Activated CD4-positive, alpha-beta T cell treated with anti-CD3 and anti-CD28 coated beads, Interleukin-2, amount 50 U/mL, for 4 hours (primary cell): ENCODE data around the gene OPALIN.
"Not testable (repeated sequence)": the region's sequence is repeated elsewhere in the genome, so short reads cannot be mapped to it uniquely, and the experiment has no call there.

Experiments
- DNase-seq, 2 experiments: peaks; one replicate each; pipeline ENCODE4 v3.0.0-alpha.2; 2020

OPALIN gene

DNA sequence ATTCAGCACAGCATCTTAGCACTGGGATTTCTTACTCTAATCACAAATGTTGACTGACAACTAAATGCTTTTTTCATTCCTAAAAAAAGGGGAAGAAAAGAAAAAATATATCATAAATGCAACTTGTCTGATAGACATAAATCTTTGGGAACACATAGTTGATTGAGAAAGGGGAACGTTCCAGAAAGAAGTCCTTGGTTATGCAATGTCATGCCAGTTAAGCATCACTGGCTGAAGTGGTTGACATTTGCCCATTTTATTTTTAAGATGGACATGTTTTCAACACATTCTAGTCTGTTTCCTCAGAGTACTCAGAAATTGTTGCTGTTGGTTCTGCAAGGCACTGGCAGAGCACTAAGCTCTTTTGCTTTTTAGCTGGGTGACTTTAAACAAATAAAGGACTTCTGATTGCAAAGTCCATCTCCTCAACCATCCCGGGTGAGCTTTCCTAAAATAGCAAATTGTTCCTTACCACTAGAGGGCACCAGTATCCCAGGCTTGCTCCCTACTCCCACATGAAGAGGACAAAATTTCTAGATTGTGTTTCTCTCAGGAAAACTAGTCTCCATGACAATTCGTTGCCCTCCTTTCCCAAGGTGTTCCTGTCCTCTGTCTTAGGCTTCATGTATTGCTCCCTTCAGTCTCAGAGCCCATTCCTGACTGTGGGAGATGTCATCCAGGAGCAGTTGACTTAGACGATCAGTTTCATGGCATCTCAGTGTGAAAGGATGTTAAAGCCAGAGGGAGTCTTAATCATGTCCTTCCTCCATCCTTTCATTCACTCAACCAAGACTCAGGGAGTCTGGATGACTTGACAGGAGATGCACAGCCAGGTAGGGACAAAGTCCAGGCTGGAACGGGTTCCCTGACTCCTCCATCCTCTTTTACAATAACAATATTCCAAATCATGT is 23.9 kb downstream of the OPALIN start:
- no peak for DNase-seq

DNA sequence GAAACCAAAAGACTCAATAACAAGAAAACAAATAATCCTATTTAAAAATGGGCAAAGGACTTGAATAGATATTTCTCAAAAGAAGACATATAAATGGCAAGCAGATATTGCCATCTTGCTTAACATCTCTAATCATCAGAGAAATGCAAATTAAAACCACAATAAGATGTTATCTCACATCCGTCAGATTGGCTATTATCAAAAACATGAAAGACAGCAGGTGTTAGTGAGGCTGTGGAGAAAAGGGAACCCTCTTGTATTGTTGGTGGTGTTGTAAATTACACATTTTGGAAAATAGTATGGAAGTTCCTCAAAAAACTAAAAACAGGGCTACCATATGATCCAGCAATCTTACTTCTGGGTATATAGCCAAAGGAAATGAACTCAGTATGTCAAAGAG is 25.7 kb downstream of the OPALIN start:
- no peak for DNase-seq

DNA sequence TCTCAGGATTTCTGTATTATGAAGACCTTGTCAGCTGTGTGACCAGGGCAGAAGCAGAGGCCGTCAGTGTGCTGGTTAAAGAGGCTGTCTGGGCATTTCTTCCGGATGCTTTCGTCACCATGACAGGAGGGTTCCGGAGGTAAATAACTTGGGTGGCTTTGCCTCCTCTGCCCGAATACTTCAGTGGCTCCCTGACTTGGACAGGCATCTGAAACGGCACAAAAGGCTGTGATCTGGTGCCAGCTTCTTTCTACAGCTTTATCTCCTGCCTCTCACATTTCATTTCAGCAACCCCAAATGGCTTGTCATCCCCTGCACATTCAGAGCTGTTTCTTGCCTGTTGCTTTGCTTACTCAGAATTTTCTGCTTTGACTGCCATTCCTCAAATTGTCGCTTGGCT is 31.3 kb downstream of the OPALIN start:
- DNase-seq = no peak

DNA sequence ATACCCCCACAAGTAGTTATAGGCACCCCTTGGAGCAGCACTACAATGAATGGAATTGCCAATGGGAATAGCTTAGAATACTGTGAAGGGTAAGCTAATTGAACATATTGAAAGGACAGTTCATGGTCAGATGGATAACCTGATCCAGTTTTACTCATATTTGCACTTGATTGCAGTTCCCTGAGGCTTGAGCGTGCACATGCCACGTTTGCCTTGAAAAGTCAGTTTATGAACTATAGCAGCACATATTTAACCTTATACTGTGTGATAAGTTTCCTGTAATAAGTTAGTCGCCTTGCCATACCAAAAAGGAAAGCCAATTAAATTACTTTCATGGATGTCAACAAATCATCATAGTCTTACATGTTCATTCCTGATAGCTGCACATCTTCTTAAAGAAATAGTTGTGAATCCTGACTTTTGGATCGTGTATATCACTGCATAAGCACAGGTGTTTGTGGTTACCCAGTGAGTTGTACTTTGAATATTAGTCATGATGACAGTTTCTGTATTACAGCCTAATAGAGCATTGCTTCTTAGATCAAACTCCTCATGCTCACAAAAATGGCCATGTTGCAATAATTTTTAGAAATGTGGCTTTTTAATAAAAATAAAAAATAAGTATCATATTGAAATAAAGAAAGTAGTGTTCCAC is 33.0 kb downstream of the OPALIN start:
- DNase-seq = no peak

DNA sequence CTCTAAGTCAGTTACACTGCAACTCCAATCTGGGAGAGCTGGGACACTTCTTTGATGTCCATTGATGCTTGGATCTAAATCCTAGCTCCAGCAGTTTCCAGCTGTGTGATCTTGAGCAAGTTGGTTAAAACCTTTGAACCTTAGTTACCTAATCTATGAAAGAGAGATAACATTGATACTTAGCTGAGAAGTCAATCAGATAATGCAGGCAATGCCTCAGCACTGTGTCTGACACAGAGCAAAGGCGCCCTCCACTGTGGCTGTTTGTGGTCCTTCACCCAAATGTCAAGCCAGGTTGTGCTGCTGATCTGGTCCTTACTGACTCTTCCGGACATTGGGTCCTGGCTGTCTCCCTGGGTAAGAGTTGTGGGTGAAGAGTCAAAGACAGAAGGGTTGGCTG is 34.4 kb downstream of the OPALIN start:
- DNase-seq = no peak

DNA sequence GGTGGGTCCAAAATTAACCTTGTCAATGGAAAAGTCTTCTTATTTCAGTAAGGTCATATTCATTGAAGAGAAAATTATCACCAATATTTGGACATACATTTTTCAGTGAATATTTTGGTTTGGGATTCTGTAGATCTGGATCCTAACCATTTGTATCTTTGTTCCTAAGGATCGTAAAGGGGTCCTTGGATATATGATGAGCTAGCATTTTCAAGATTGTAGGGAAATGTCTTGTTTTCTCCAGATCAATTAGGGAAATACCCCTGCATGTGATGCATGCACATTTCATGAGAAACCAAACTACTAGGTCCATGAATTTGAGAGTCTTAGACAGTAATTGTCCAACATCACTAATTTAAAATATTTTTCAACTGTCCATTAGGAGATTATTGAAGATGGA is 36.5 kb downstream of the OPALIN start:
- no peak for DNase-seq

DNA sequence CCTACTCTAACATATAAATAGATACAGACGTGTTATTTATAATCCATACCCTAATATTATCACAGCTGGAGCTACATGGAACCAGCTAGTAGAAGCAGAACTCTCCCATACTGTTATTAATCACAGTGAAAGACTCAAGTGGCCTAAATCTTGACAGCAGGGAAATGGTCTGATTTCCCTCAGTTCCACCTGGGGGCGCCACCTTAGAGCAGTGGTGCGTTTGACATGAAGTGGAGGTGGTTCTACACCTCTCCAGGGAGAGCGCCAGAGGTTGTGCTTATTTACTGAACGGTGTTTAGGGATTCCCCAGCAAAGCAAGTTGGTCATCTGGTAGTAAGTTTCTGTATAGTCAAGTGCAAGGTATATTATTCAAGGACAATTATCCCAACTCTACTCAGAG is 37.0 kb downstream of the OPALIN start:
- no peak for DNase-seq

DNA sequence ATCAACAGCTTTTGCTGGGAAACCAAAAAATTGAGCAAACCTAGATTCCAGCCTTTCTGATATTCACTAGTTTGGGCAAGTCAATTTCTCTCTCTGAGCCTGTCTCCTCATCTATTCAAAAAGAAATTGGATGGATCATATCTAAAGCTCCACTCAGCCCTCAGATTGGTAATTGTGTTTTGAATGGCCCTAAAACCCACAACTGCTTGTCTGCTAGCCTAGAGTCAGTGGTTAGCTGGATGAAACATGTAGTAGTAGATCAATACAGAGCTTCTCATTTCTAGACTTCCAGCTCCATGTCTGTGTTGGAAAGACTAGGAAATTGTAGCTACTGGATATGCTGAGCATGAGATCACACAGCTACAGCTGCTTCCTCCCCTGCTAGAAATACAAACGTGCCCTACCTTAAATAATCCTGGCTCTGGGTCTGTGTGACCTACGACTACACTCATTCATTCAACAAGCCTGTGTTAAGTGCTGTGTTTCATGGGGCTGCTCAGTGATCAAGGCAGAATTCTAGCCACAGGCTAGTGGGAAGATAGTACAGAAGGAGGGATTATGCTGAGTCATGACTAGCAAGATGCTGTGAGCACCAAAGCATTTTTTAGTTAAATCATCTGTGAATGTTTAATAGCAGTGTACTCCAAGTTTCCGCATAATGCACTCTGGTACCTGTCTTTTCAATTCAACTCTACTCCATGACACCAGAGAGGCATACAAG is 38.9 kb downstream of the OPALIN start:
- DNase-seq = no peak

DNA sequence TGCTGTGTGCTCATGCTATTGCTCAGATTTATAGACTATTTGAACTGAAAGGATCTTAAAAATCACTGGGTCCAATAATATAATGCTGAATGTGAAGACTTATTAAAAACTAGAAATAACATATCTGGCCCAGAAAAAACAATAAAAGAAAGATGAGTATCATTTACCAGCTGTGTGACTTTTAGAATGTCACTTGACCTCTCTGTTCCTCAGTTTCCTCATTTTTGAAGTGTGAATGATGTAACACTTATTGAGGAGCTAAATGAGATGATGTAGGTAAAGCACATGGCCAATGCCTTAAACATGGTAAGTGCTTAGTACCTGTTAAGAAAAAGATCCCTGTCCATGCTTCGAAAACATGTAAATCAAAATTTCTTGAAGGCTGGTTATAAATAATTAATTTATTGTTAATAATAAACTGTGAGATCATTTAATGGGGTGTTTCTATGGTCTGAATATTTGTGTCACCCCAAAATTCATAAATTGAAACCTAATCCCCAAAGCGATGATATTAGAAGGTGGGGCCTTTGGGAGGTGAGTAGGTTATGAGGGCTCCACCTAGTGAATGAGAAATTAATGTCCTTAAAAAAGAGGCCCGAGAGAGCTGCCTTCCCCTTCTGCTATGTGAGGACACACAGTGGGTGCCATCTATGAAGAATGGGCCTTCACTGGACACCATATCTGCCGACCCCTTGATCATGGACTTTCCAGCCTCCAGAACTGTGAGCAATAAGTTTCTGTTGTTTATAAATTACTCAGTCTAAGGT is 41.6 kb downstream of the OPALIN start:
- no peak for DNase-seq

DNA sequence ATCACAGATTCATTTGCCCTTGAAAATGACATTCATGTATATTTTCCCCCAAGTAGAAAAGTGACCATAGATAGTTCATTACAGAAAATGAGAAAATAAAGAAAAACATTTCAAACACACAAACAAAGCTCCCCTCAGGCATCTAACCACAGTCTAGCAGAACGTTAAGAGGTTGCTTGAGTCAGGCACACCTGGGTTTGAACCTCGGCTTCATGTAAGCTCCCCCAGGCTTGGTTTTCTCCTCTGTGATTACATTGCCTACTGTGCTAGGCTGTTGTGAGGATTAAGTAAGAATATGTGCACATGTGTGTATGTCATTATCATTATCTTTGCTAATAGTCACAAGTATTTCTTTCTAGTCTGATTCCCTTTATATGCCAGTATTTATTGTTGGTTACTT is 45.5 kb downstream of the OPALIN start:
- DNase-seq = no peak

DNA sequence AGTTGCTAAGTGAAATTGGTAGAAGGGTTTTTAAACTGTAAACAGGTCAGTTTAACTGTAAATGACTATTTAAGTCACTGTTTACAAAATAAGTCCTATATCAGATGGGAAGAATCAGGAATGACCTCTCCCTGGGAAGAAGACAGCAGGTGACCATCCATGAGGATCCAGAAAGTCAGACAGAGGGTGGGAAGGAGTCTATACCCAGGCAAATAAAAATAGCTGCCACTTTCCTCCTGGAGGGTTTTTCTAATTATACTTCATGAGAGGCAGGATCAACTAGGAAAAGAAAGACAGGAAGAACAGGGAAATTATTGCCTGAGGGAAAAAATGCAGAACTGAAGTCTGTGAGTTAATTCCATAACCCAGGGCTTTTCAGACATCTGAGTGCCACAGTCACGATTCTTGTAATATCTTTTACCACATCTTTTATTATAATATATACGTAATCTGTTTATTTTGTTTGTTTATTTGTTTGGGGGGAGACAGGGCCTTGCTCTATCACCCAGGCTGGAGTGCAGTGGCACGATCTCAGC is 47.6 kb downstream of the OPALIN start:
- DNase-seq = no peak

DNA sequence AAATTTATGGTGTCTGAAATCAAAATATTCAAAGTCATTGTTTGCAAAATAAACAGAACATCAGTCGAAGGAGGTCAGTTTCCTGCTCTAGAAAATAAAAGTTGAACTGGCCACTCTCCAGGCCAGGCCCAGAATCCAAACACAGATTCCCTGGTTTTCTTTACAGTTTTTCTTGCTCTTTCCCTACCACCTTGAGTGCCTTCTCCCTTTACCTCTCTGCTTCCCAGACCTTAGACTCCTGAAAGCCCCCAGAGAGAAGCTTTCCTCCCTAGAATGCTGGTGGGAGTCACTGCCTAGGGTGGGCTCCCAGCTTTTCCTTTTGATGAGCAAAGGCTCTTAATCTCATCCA is 48.5 kb downstream of the OPALIN start:
- no peak for DNase-seq

DNA sequence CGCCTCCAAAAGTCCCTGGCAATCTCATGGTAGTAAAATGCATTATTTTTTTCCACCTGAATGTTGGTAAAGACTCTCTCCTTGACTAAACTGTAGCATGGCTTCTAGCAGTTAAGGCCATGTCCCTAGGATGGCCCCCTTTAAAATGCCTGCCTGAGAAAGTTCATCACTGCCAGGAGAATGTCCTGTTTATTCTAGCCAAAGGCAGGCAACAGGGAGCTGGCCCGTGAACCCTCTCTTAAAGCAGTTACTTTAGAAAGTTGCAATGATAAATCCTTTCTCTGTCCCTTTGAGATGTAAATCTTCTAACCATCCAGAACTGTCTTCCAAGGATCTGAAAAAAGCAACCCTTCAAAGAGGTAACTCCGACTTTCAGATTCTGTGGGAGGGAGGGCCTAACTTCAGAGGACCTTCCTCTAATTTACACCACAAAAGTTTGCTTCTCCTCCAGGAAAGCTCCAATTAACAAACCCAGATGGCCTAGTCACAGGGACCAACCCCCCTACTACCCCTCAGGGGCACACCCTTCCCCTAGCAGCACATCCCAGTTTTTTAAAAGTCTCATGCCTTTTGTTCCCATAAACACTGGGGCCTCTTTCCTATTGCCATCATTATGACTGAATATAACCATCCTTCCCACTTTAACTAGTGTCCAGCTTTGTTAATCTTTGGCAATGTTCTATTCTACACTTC is 49.0 kb downstream of the OPALIN start:
- no peak for DNase-seq

DNA sequence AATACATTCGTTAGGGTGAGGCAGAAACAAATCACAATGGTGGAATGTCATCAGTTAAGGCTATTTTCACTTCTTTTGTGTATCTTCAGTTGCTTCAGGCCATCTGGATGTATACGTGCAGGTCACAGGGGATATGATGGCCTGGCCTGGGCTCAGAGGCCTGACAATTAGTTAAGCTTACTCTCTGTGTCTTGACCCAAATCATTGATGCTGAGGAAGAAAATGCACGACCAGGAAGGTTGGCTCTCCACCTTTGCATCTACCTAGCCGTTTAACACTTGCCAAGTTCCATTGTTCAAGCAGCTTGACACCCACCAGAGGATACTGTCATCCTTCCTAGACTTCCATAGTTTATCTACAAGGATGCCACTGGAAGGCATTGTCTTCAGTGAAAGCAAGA is 49.9 kb downstream of the OPALIN start:
- DNase-seq = not testable (repeated sequence)

DNA sequence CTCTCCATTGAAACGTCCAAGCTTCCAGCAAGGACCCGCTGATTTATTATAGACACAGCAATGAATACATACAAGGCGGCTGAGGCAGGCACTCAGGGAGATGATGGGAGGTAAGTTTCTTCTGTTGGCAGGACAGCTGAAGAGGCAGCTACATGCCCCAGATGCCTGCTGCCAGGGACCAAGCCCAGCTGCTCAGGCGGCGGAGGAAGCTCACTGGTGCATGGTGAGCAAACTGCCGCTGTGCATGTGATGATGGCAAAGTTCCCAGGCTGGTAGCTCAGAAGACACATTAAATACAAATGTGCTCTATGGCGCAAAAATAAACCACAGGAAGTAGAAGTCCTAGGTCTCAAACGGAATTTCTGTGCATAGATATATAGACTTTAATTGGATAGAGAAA is 52.3 kb downstream of the OPALIN start:
- DNase-seq = no peak

DNA sequence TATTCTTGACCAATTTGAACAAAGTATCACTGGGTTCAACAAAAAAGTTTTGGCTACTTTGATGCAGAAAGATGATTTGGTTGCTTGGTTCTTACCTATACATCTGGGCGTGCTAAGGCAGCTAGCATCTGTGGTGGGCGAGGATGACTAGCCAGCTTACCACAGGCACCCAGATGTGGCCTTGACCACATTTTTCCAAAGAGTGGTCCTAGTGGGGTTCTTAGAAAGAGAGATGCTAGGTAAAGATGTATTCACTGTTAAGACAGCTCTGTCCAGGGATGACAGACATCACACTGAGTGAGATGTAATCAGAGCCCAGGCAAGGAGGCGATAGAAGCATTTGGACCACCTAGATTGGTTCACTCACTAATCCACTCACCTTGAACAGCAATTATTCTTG is 53.8 kb downstream of the OPALIN start:
- DNase-seq = no peak

DNA sequence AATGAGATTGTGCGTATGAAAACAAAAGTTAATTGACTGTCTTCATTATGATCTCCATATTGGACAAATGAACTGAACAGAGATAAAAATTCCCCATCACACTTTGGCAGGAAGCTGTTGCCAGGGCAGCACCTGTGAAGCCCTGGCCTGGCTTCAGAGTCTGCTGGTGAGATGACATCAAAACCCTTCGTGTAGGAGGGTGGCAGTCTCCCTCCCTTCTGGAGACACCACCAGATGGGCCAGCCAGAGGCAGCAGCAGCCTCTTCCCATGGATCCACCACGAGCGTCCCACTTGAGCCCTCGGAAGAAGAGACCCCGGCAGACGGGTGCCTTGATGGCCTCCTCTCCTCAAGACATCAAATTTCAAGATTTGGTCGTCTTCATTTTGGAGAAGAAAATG is 54.6 kb downstream of the OPALIN start, which contains the start of gene DNTT:
TSS of gene DNTT (plus strand) at position 205 of the 400 bp plus-strand sequence. CDS start at position 269, 64 bp downstream.
- DNase-seq = no peak

DNA sequence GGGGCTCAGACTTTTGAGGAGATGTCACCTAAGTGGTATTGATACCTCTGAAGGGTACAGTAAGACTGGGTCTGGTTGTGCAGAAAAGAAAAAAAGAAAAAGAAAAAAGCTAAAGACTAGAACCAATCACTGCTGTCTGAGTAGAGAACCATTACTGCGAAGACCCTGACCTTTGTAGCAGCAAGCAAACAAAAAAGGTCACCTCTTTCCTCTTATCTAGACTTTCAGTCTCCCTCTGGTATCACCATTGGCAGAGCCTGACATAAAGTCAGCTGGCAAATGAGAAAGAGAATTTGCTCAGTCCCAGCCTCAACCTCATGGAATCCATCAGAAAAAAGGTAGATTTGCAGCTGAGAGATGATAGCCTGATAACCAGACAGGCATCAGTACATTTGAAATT is 57.2 kb downstream of the OPALIN start:
- DNase-seq = no peak

DNA sequence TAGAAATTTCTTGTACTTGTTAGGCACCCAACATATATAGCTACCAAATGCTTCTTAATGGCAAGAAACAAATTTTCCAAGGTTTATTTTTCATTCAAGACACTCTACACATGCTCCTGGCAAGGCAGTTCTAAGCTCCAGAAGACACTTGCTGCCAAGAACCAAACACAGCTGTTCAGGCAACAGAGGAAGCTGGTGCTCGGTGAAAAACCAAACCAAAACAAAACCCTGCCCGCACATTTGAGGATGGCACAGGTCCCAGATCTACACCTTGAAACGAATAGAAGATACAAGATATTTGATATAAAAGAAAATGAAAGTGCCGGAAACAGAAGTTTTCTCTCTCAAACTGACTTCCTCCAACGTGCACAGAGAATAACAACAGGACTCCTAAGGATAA is 59.4 kb downstream of the OPALIN start:
- DNase-seq = no peak

DNA sequence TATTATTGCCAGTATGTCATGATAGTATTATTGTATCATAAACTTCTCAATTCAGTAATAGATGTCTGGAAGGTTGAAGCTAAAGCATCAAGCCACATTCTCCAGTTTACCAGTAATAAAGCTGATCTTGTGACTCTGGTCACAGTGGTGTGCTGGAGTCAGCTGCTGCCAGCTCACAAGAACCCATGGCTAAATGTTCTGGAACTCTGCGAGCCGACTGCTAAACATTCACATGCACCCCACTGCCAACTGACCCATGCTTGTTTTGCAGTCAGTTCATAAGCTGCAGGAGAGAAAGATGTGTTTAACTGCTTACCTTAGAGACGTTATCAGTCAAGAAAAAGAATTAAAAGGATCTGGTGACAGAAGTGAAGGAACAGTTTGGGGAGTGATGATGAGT is 60.4 kb downstream of the OPALIN start:
- no peak for DNase-seq

DNA sequence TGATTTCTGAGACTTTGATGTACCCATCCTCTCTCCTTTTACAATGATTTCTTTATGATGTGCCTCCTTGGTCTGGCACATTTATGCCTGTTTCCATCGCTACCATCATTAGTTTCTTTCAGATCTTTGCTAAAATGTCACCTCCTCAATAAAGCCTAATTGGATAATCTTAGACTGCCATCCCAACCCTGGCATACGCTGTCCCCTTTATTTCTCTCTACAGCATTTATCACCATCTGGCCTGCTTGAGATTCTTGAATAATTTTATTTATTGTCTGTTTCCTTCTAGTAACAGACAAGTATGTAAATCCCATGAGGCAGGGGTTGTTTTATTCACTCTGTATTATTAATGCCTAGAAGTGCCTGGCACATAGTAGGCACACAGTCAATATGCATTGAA is 61.3 kb downstream of the OPALIN start:
- DNase-seq = no peak

DNA sequence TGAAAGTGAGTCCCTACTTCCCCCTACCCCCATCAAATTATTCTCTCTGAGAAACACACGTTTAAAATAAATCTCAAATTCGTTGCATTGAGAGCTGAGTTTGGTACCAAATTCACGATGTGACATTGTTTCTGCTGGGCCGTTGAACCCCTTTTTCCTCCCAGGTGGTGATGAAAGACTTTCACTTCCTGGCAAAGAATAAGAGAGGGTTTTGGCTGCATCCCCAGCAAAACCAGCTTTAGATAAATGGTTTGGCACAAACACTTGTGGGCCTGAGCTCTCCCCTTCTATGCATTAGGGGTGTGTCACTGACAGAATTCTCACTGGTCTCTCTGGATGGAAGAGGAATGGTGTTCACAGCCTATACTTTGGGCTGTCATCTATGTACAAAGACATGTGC is 63.3 kb downstream of the OPALIN start:
- no peak for DNase-seq
